Stromal cell of bone marrow (primary cell): ENCODE measurements around the gene ITGB1BP2.
"Not testable (repeated sequence)": the region's sequence is repeated elsewhere in the genome, so short reads cannot be mapped to it uniquely, and the experiment has no call there.

Source experiments
- DNase-seq: peaks from one replicate; pipeline ENCODE4 v3.0.0-alpha.2; 2012; ENCODE audit warnings: low read depth

ITGB1BP2 gene

DNA sequence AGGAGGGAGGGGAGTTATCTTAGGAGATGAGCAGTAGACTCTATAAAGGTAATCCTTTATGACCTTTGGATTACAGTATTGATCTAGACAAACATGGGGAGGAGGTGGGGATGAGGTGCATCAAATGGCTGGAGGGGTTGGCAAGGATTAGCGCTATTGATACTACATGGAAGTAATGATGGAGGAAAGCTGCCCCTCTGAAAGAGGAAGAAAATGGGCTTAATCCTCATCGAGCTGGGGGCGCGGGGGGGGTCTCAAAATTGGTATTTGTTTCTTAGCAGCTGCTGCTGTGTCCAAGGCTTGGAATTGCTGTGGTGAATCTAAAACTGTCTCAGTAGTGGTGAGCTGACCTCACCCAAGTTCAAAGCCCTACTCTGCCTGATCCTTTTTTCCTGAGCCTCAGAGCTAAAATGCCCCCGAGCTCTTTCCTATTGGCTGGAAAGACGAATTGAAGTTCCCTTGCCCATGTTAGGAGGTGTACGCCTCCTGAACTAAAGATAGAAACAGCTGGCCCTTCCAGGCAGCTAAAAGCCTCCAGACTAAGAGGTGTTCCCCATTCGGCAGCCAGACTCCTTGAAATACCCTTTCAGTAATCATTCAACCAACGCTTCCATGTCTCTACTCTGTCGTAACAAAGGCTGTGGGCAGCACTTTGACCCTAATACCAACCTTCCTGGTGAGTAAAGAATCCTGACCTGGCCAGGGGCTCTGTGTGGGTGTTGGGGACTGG lies at the start of gene ITGB1BP2:
TSS of gene ITGB1BP2 (plus strand) at position 556 of the 730 bp plus-strand sequence. CDS start at position 613, 57 bp downstream.
- peak; percentile 10 for DNase-seq

DNA sequence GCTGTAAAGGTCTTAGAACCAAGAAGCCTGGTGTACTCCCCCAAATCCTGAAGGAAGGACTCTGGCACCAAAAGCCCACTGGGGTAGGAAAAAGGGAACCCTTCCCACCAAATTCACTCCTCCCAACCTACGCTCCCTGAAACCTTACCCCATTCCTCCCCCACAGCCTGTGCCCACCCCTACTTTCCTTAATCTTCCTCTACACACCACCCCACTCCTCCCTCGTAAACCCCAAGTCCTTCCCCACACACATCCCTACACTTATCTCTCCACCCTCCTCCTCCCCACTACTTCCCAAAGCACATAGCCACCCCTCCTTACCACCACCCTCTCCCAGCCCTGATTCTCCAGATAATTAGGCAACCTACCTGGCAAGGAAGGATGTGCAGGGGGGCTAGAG lies 49.3 kb upstream of the ITGB1BP2 start:
- no peak for DNase-seq

DNA sequence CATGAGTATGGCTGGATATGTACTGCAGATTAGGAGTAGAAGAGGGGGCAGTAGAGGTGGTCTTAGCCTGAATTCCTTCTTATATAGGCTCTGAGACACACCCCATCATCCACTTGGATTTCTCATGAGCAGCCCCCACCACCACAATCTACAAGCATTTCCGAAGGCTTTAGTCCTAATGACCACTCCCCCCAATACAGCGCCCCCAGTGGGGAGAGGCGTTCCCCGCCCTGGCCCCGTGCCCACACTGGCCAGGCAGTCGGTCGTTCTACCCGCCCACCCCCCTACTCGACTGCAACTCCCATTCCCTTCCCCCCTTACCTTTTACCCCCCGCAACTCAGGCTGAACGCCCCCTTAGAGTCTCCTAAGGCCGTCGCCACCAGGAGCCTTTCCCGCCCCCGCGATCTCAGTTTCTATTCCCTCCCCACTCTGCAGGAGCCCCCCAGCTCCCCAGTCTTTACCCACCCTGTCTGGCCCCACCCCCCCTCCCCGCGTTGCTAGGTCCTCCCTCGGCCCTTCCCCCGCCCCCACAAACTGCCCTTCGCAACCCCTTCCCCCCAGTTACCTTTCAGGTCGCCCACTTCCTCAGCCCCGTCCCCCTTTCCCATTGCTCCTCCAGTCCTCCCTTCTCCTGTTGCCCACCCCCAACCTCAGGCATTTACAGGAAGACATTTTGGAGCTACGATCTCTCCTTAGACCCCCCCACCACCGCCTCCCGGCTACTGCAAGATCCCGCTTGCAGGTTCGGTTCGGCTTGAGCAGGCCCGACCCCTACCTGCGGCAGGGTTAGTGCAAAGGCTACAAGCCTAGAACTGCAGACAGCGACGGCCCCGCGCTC lies 48.1 kb upstream of the ITGB1BP2 start:
- DNase-seq: no peak

DNA sequence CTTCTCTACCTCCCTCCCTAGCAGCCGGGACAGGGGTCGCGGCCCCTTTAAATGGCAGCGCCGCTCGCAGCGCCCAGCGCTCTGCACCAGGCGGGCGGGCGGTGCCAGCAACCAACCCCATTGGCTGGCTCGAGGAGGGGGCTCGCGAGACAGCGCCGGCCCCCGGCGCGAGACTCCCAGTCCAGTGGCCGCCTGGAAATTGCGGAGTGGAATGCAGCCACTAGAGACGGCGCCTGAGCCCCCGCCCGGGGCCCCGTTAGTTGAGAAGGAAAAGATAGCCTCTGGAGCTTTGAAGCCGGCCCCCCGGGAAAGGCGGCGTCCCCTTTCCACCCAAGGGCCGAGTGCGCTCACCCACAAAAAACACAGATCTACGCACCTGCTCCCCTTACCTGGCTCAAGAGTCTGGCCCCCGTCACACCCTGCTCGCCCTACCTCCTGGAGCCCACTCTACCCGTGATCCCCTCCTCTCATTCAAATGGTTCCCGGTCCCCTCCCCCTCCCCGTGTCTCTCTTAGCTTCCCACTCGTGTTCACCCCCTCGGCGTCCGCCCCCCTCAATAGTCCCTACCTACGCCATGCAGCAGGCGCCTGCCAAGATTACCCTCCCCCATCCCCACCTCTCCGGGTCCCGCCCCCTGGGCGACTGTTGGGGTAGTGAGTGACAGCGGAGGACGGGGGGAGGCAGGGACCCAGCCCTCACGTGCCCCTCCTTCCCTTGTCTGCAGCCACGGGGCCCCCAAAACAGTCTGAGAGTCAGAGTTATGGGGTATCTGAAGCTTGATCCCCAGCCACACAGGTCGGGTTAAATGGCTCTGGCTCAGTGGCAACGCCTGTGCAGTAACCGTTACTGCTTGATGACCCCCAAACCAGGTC lies 47.2 kb upstream of the ITGB1BP2 start, which contains the start of gene ZMYM3:
TSS of gene ZMYM3 (minus strand) at position 49 of the 872 bp plus-strand sequence. CDS start 885 bp downstream, outside the sequence.
- DNase-seq: peak; percentile 75

DNA sequence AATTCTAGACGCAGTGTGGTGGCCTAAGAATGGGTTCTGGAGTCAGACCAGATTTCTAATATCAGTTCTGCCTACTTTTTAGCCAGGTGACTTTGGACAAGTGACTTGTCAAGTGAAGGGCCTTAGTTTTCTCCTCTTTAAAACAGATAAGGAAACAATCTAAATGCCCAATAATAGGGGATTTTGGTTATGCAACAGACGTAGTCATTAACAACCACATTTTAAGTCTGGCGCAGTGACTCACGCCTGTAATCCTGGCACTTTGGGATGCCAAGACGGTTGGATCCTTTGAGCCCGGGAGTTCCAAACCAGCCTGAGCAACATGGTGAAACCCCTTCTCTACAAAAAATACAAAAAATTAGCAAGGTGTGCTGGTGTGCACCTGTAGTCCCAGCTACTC lies 45.5 kb upstream of the ITGB1BP2 start:
- no peak for DNase-seq

DNA sequence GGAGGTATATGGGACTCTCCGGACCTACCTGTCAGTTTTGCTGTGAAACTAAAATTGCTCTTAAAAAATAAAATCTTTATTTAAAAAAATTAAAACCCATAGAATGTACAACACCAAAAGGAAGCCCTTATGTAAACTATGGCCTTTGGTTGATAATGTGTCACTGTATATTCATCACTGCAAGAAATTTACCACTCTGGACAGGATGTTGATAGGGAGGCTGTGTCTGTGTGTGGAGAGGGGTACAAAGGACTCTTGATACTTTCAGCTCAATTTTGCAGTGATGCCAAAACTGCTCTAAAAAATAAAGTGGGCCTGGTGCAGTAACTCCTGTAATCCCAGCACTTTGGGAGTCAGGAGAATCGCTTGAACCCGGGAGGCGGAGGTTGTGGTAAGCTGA lies 44.7 kb upstream of the ITGB1BP2 start:
- DNase-seq: no peak

DNA sequence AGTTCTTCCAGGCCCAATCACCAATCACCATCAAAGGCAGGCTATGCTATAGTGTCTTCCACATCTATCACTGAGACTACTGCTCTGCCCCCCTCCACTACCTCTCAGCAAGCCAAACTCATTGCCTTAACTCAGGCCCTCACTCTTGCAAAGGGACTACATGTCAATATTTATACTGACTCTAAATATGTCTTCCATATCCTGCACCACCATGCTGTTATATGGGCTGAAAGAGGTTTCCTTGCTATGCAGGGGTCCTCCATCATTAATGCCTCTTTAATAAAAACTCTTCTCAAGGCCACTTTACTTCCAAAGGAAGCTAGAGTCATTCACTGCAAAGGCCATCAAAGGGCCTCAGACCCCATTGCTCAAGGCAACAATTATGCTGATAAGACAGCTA lies 32.9 kb upstream of the ITGB1BP2 start:
- not testable (repeated sequence) for DNase-seq

DNA sequence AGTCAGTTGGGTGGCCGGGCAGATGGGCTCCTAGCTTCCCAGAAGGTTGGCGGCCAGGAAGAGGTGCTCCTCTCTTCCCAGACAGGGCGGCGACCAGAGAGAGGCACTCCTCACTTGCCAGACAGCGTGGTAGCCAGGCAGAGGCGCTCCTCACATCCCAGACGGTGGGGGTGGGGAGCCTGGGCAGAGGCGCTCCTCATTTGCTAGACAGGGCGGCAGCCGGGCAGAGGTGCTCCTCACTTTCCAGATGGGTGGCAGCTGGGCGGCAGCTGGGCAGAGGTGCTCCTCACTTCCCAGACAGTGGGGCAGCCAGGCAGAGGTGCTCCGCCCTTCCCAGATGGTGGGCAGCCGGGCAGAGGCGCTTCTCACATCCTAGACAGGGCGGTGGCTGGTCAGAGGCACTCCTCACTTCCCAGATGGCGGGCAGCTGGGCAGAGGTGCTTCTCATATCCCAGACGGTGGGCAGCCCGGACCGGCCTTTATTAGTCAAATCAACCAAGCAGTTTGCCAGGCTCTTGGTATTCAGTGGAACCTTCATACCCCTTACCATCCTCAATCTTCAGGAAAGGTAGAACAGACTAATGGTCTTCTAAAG lies 31.7 kb upstream of the ITGB1BP2 start:
- no peak for DNase-seq

DNA sequence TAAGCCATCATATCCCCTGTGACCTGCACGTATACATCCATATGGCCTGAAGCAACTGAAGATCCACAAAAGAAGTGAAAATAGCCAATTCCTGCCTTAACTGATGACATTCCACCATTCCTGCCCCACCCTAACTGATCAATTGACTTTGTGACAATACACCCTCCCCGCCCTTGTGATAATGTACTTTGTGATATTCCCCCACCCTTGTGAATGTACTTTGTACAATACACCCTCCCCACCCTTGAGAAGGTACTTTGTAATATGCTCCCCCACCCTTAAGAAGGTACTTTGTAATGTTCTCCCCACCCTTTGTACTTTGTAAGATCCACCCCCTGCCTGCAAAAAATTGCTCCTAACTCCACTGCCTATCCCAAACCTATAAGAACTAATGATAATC lies 29.2 kb upstream of the ITGB1BP2 start:
- not testable (repeated sequence) for DNase-seq

DNA sequence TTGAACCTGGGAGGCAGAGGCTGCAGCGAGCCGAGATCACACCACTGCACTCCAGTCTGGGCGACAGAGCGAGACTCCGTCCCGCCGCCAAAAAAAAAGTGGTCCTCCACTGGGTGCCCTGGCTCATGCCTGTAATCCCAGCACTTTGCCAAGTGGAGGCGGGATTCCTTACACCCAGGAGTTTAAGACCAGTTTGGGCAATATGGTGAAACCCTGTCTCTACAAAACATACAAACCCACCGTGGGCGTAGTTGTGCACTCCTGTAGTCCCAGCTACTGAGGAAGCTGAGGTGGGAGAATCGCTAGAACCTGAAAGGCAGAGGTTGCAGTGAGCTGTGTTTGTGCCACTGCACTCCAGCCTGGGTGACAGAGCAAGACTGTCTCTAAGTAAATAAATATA lies 20.2 kb upstream of the ITGB1BP2 start:
- not testable (repeated sequence) for DNase-seq

DNA sequence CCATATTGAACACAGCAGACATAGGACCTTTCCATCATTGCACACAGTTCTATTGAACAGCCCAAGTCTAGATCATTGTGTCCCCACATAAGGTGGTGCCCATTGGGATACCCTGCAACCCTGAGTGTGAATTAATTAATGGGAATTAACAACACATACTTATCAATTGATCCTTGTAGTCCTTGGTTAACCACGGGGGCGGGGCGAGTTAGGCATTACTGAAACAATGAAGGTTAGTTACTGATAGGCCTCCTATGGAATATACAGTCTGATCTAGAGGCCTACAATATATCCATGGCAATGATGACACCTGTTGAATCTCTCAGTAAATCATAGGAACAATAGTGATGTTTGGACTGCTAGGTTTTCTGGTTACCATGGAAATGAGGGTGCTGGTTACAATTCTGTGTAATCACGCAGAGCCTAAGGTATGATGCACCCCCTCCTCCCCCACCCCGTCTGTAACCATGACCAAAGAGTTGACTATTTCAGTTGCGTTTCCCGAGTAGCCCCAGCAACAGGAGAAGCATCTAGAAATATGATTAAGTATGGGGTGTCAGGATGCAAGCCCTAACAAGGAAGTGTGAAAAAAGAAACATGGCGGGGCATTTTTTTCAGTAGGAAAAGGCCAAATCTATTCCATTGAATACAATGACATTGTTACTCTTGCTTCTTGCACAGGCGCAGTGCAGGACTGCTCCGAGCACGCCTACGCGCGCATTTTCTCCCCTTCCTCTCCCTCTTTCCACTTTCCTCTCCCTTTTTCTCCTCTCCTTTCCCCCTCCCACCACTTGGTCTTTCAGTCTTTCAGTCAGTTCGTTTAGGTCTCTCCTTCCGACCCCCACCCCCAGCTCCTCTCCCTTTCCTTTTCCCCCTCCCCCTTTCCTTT lies 18.8 kb upstream of the ITGB1BP2 start:
- DNase-seq: no peak

DNA sequence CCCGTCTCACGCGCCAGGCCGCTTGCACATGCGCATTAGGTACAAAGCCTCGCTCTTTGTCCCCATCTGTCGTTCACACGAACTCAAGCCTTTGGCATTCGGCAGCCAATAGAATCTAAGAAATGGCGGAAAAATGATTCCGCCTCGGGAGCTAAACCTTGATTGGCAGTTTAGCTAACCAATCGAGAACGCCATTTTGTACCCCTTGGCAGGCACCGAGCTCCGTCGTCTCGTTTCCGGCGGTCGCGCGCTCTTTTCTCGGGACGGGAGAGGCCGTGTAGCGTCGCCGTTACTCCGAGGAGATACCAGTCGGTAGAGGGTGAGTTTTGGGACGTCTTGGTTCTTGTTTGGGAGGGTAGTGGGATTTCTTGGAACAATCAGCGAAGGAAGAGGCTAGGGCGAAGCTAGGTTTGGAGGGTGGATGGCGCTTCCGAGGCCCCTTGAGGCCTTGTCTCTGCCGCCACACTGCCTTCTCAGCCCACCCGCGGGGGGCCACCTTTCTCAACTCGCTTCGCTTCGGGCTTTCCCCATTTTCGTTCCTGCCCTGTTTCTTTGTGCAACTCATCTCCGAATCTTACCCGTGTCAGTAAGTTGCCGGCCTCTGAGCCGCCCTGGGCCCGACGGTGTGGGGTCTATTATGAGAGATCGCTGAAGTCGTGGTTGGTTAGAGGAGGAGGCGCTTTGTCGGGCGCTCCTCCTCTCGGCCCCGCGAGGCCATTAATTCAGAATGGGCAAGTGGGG lies 18.0 kb upstream of the ITGB1BP2 start, which contains the start of gene NONO:
TSS of gene NONO (plus strand) at position 233 of the 741 bp plus-strand sequence. CDS start 7,003 bp downstream, outside the sequence.
- DNase-seq: peak; percentile 97

DNA sequence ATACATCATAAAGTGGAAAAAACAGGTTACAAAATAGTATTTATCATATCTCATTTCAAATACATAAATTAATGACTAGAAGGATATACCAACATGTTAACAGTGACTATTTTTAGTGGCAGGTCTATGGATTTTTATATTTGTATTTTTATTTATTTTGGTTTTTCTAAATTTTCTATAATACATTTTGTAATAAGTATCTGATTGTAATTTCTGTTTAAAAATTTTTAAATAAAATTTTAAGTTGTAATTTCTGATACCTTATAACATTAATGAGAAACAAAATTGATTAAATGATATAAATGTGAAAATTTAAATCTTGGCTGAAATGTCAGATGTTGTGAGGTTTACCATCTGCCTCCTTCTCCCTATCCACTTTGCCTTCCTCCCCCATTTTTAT lies 15.6 kb upstream of the ITGB1BP2 start:
- DNase-seq: no peak

DNA sequence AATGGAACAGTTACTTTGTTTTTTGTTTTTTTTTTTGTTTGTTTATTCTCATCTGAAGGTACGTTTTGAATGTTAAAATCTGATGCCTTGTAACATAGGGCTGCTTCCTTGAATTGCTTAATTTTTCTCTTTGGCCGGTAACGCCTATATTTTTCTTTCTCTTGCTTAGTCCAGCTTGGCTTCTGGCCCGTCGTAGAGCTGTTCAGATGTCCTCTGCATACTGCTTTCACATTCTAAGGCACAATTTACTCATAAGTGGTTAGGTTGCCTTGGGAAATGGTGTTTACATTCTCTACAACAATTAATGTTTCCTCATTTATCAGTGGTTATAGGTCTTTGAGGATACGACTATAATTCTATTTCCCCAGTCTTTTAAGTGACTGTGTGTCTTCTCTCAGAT lies 10.2 kb upstream of the ITGB1BP2 start:
- DNase-seq: peak; percentile 29

DNA sequence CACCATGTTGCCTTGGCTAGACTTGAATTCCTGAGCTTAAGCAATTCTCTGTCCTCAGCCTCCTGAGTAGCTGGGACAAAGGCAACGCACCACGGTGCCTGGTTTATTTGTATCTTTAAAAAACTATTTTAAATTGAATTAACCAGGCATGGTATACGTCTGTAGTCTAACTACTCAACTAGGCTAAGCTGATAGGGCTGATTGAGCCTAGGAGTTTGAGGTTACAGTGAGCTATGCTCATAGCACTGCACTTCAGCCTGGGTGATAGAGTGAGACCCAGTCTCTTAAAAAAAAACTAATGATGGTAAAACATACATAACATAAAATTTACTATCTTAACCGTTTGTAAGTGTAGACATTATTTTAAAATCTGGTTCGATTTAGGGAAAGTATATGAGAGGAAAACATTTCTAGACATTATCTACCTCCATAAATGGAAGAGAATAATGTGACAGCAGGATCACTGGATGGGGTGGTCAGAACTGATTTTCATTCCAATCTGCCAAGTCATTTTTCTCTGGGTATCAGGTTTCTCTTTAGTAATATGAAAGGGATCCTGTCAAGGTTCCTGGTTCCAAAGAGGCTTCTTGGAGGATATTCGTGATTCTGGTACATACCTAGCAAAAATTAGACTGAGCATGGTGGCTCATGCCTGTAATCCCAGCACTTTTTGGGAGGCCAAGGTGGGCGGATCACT lies 8.7 kb upstream of the ITGB1BP2 start:
- peak; percentile 14 for DNase-seq

DNA sequence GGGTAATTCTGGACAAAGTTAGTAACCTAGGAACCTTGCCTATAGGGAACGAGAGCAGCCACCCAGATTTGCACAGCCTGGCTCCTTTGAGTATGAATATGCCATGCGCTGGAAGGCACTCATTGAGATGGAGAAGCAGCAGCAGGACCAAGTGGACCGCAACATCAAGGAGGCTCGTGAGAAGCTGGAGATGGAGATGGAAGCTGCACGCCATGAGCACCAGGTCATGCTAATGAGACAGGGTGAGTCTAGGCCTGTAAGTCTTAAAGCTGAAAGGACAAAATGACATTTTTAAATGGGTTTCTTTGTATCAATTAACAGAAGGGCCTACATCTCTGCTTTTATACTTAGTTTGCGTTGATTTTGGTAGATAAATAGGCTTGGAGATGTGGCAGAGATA lies 4.7 kb upstream of the ITGB1BP2 start:
- no peak for DNase-seq

DNA sequence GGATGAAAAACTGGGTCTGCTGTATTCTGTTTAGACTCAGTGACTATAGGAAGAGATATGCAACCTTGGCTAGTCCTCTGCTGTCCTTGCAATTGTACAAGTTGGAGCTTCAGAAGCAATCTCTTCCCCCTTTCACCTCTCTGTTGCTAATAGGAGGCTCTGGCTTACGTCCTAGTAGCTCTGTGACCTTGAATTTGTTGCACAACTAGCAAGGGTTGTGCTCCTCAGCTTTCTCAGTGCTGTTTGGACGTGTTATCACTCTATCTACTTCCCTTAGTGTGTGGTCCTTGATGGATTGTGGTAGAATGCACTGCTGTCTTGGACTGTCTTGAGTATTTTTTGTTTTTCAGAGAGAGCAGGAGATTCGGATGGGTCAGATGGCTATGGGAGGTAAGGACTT lies 3.4 kb upstream of the ITGB1BP2 start:
- no peak for DNase-seq

DNA sequence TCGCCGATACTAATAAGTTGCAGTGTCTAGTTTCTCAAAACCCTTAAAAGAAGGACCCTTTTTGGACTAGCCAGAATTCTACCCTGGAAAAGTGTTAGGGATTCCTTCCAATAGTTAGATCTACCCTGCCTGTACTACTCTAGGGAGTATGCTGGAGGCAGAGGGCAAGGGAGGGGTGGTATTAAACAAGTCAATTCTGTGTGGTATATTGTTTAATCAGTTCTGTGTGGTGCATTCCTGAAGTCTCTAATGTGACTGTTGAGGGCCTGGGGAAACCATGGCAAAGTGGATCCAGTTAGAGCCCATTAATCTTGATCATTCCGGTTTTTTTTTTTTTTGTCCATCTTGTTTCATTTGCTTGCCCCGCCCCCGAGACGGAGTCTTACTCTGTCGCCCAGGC lies 1.5 kb upstream of the ITGB1BP2 start:
- DNase-seq: not testable (repeated sequence)

DNA sequence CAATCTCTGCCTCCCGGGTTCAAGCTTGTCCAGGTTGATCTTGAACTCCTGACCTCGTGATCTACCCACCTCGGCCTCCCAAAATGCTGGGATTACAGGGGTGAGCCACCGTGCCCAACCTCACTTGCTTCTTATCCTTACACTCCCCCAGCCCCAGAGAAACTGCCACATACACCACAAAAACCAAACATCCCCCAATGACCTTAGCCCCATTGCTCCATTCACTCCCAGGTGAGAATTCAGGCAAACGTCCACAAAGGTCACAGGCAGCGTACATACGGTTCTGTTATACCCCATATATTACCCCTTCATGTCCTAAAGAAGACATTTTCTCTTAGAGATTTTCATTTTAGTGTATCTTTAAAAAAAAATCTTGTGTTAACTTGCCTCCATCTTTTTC lies 1.1 kb upstream of the ITGB1BP2 start:
- DNase-seq: not testable (repeated sequence)
